BJ (cell line): ENCODE measurements around the gene CCBE1. TPM values are rescaled to one million over a fixed set of nuclear protein-coding genes. Genes with fewer than 3 reads are reported as not detected.

Source experiments
- CTCF ChIA-PET: fragments of 350-600 bp; formaldehyde crosslinking; extraction: SDS; loops from one replicate; lab custom pipeline; 2021; ENCODE audit warnings: antibody characterized with exemption, inconsistent platforms; lab: Yijun Ruan, JAX
- POLR2A ChIA-PET: fragments of 300-600 bp; sonication (Branson Sonifier 250); formaldehyde crosslinking; extraction: SDS; loops from one replicate; lab custom pipeline; 2021; ENCODE audit warnings: antibody characterized with exemption; lab: Charles Lee
- DNase-seq: peaks from one replicate; pipeline ENCODE4 v3.0.0-alpha.2; 2011; ENCODE audit warnings: low read depth
- H3K27me3 ChIP-seq: 2 replicates; pipeline ENCODE4 v1.6.0; 2011; ENCODE audit warnings: low read length; ENCODE audit not compliant: control insufficient read depth, insufficient read depth
- H3K36me3 ChIP-seq: 2 replicates; pipeline ENCODE4 v1.5.1; 2011; ENCODE audit warnings: low read length; ENCODE audit not compliant: control insufficient read depth, insufficient read depth
- H3K4me3 ChIP-seq: 2 replicates; pipeline ENCODE4 v1.5.1; 2011; ENCODE audit warnings: low read depth, mild to moderate bottlenecking, control low read depth, low read length
- polyA minus RNA-seq: library from RNA; depleted of rRNA, polyadenylated mRNA; stranded (reverse); fragments of >200 nt; gene quantifications from 2 replicates; pipeline ENCODE4 v1.2.3, GENCODE V29; 2011; rRNA and poly(A)+ RNA removed
- polyA plus RNA-seq: library from polyadenylated mRNA; depleted of rRNA; stranded (reverse); fragments of >200 nt; gene quantifications from 2 replicates; pipeline ENCODE4 v1.2.3, GENCODE V29; 2011; rRNA removed
- TF ChIP-seq, protein P1 (sequence below): IDR thresholded peaks from 2 replicates; pipeline ENCODE4 v1.5.1; 2011; ENCODE audit warnings: low read depth, mild to moderate bottlenecking, control low read depth, inconsistent platforms, low read length, moderate library complexity; ENCODE audit not compliant: insufficient read depth

The CCBE1 gene
- polyA plus RNA-seq, result 35.4 and 51.2 TPM in 2 replicates
- 27.5 and 34.1 TPM in 2 replicates for polyA minus RNA-seq

DNA sequence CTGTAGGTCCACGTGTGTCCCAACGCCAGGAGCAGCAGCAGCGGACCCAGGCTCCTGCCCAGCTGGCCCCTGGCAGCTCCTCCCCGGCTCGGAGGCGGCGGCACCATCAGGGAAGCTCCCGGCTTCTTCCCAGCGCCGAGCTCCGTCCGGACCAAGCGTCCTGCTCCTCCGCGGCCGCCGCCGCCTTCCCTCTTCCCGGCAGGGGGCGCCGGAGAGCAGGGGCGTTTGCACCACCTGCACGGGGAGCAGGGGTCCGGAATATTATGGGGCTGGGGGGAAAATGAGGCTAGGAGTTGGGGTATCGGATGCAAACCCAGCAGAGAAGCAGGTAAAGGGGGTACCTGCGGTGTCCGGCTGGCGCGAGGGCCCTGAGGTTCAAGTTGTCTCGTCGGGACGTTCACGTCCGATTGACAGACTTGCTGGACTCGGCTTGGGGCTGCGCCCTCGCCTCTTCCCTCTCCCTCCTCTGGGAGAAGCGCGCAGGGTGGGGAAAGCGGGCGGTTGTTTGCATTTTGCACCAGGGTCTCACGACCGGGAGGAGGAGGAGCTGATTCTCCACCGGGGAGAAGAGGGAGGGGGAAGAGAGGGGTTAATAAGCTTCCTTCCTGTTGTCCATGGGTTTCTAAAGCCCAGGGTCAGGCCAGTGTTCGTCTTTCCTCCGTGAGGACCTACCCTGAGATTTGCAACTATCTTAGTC lies at the start of gene CCBE1:
CCBE1 (minus strand) TSS at position 188 of the 697 bp plus-strand sequence.
- Histone ChIP-seq H3K4me3 (peak within 1 kb of the TSS; percentile 89), H3K36me3 (no peaks in the 10 kb centered on the region), H3K27me3 (no peaks in the 10 kb centered on the region)
- TF ChIP-seq, protein P1, sequence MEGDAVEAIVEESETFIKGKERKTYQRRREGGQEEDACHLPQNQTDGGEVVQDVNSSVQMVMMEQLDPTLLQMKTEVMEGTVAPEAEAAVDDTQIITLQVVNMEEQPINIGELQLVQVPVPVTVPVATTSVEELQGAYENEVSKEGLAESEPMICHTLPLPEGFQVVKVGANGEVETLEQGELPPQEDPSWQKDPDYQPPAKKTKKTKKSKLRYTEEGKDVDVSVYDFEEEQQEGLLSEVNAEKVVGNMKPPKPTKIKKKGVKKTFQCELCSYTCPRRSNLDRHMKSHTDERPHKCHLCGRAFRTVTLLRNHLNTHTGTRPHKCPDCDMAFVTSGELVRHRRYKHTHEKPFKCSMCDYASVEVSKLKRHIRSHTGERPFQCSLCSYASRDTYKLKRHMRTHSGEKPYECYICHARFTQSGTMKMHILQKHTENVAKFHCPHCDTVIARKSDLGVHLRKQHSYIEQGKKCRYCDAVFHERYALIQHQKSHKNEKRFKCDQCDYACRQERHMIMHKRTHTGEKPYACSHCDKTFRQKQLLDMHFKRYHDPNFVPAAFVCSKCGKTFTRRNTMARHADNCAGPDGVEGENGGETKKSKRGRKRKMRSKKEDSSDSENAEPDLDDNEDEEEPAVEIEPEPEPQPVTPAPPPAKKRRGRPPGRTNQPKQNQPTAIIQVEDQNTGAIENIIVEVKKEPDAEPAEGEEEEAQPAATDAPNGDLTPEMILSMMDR, result peak; percentile 99
- no peak for DNase-seq
- ChIA-PET POLR2A (interaction anchor here (0.6 to 1.0 kb wide), 2 partner anchors 126 to 202 kb away, joined by 3 to 5 read pairs; partner anchors contain the start of gene PMAIP1), CTCF (interaction anchor here (0.6 to 2.9 kb wide), 72 partner anchors 9 to 379 kb away, joined by 3 to 76 read pairs (median 5); partner anchors contain the start of gene CPLX4)

DNA sequence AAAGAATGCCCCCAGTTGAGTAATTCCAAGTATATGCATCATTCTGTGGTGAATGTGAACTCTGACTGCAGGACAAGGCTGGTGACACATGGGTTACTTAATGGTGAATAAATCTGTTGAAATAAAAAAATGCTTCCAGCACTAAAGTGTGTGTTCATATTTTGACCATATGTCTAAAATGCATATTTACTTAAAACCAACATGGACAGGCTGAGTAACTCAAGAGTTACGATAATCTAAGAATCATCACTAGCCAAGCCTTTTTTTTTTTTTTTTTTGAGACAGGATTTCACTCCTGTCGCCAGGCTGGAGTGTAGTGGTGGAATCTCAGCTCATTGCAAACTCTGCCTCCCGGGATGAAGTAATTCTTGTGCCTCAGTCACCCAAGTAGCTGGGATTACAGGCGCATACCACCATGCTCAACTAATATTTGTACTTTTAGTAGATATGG lies 47.1 kb upstream of the CCBE1 start:
- CTCF ChIA-PET, result interaction anchor here (0.7 to 3.5 kb wide), 6 partner anchors 22 to 495 kb away, joined by 3 to 17 read pairs (median 3); partner anchors contain the start of gene CCBE1
- TF ChIP-seq, protein P1, result no peak
- H3K36me3 ChIP-seq, result no peaks in the 10 kb centered on the region
- no peak overlapping the region for H3K4me3 ChIP-seq
- POLR2A ChIA-PET, result interaction anchor here (0.6 to 0.7 kb wide), 3 partner anchors 23 to 937 kb away, joined by 3 to 15 read pairs (median 5); no protein-coding TSS in a partner anchor
- DNase-seq, result peak; percentile 97
- H3K27me3 ChIP-seq, result no peaks in the 10 kb centered on the region

DNA sequence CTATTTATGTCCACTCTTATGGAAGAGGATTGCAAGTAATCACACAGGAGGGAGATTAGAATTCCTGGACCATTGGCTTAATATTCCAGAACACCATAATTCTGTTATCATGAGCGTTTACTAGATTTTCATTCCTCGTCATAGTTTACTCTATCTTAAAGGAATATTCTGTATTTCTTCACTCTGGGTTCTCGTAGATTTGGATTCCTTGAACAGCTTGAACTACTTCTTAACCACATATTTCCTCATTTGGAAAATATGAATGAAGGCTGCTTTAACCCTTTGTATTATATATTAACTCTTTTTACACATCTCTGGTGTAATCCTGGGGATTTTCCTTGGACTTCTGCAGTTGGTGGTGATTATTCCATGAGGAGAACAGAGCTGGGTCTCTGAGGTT lies 46.3 kb upstream of the CCBE1 start:
- DNase-seq, result peak; percentile 16
- H3K4me3 ChIP-seq, result no peak overlapping the region
- H3K36me3 ChIP-seq, result no peaks in the 10 kb centered on the region
- POLR2A ChIA-PET, result interaction anchor here (0.6 kb wide), 2 partner anchors 25 to 953 kb away, joined by 3 read pairs; no protein-coding TSS in a partner anchor
- CTCF ChIA-PET, result interaction anchor here (0.7 to 3.5 kb wide), 7 partner anchors 22 to 494 kb away, joined by 3 to 17 read pairs (median 4); partner anchors contain the start of gene CCBE1
- TF ChIP-seq, protein P1, result no peak
- no peaks in the 10 kb centered on the region for H3K27me3 ChIP-seq

DNA sequence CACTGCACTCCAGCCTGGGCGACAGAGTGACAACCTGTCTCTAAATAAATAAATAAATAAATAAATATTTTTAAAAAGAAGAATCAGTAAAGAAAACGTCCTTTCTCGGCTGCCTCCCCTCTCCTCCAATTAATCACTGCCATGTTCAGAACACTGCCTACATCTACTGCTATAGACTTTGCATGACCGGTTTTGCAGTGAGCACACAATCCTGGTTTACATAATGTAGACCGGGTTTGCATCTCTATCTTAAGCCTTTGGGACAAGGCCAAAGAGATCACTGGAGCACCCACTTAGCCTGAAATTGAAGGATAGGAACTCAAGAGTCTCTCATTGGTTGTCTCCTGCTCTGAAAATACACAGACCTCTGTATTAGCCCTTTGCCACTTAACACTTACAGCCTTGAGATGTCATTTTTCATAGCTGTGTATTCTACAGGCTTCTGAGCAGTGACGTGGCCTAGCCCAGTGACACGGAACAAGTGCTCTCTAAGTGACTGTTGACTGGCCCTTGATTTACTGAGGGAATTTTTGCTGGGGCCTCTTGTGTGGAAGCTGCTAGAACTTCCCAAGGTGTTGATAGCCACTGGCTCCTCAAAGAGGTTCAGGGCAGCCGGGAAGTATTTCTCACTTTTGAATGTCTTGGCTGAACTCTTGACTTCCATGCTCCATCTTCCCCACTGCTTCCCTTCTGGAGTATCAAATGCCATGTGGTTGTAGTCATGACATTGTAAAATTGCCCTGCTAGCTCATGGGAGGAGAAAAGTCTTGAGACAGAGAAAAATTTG lies 45.3 kb upstream of the CCBE1 start:
- Histone ChIP-seq H3K4me3 (no peak overlapping the region), H3K27me3 (no peaks in the 10 kb centered on the region), H3K36me3 (no peaks in the 10 kb centered on the region)
- ChIA-PET POLR2A (interaction anchor here (0.6 kb wide), 1 partner anchor 952 kb away, joined by 3 read pairs; no protein-coding TSS in a partner anchor), CTCF (interaction anchor here (0.8 to 3.5 kb wide), 6 partner anchors 9 to 111 kb away, joined by 3 to 17 read pairs (median 4); partner anchors contain the start of gene CCBE1)
- peak; percentile 60 for DNase-seq
- TF ChIP-seq, protein P1, result no peak
